Loucy (cell line): ENCODE results near the gene CACNA1I.

Experiments
- EZH2phosphoT487 ChIP-seq: fragments of 200-600 bp; IDR thresholded peaks from 2 replicates; pipeline ENCODE4 v1.6.1; 2018; ENCODE audit warnings: antibody characterized with exemption, mild to moderate bottlenecking, moderate library complexity, borderline replicate concordance
- TF ChIP-seq, protein P1 (sequence below): fragments of 200-600 bp; sonication (generic); conservative IDR thresholded peaks from 2 replicates; pipeline ENCODE4 v1.5.1; 2014; ENCODE audit warnings: mild to moderate bottlenecking, antibody characterized with exemption, low read length

DNA sequence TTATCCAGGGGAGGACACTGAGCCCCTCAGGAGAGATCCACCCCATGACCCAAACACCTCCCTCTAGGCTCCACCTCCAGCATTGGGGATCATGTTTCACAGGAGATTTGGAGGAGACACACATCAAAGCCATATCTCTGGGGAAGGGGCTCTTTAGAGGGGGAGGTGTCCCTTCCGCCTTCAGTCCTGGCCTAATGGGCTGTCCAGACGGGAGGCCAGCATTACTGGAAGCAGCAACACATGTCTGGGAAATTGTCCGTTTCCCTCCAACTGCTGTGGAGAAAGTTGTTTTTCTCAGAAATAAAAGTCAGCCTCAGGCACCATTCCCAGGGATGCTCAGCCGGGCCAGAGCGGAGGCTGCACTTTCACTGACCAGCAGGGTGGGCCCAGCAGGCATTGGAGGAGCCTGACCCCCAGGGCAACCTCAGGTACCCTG is 9.5 kb downstream of the CACNA1I start:
- TF ChIP-seq, protein P1, sequence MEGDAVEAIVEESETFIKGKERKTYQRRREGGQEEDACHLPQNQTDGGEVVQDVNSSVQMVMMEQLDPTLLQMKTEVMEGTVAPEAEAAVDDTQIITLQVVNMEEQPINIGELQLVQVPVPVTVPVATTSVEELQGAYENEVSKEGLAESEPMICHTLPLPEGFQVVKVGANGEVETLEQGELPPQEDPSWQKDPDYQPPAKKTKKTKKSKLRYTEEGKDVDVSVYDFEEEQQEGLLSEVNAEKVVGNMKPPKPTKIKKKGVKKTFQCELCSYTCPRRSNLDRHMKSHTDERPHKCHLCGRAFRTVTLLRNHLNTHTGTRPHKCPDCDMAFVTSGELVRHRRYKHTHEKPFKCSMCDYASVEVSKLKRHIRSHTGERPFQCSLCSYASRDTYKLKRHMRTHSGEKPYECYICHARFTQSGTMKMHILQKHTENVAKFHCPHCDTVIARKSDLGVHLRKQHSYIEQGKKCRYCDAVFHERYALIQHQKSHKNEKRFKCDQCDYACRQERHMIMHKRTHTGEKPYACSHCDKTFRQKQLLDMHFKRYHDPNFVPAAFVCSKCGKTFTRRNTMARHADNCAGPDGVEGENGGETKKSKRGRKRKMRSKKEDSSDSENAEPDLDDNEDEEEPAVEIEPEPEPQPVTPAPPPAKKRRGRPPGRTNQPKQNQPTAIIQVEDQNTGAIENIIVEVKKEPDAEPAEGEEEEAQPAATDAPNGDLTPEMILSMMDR: no peak
- TF ChIP-seq EZH2phosphoT487: no peak
